ENCODE results near the gene CMTM7. TPM values are rescaled to one million over a fixed set of nuclear protein-coding genes. Genes with fewer than 3 reads are reported as not detected.

Gene CMTM7
- total and polyA plus RNA-seq, 2 of the 8 experiments (the other 6 are each of a cell fraction or from before 2014, with no cell fraction given) = 33.3 to 65.8 TPM

DNA sequence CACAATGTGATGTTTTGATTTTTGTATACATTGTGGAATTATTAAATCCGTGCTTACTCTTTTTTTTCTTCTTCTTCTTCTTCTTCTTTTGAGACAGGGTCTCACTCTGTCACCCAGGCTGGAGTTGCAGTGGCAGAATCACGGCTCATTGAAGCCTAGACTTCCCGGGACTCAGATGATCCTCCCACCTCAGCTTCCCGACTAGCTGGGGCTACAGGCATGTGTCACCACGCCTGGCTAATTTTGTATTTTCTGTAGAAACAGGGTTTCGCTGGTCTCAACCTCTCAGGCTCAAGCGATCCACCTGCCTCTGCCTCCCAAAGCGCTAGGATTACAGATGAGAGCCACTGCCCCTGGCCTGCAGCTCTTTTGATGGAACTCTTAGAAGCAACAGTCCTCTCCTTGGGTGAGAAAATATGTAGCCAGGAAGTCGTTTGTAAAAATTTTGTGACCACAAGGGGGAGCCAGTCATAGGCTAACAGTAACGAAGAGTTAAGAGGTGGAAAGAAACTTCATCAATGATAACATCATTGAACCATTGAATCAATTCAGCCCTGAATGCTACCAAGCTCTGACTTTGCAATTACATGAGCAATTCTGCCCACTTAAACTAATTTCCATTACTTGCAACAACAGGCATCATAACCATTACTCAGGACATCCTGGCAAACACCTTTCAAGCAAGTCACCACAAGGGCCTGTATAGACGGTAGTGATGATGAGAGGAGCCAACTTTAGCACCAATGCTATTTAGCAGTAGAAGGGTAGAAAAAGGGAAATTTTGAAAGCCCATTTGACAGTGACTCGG, 16.7 kb upstream of the CMTM7 start:
- POLR2A ChIA-PET (ENCODE audit: partially characterized antibody) = interaction anchor here (0.6 to 1.4 kb wide), 6 partner anchors 14 to 217 kb away, joined by 3 to 6 read pairs (median 4); partner anchors contain the start of gene CMTM7
- H3K4ac ChIP-seq (replicated peaks; ENCODE audit: insufficient read length, low read depth, low read length) = no peak overlapping the region
- DNase-seq (ENCODE audit: low read depth in 1 of 2, low spot score in 2 of 2) (peak in 1 of 2 experiments; percentile 82), FAIRE-seq (peak; percentile 82)
- CTCF ChIA-PET (ENCODE audit: partially characterized antibody) = interaction anchor here (0.6 to 7.3 kb wide), 50 partner anchors 8 to 574 kb away, joined by 3 to 121 read pairs (median 4); partner anchors contain the start of gene CMTM7
- H3K56ac ChIP-seq (replicated peaks; ENCODE audit: insufficient read length, low read depth, low read length) = no peak overlapping the region
- no peaks in the 10 kb centered on the region for H3K4me1 ChIP-seq (replicated peaks in 1 of 4; ENCODE audit: control insufficient read depth in 3 of 4, insufficient read depth in 4 of 4, low read length in 3 of 4)
- H4K8ac ChIP-seq (ENCODE audit: extremely low read depth, insufficient read depth, low read length) = no peak overlapping the region
- H2AFZ ChIP-seq (ENCODE audit: low read length) = no peak overlapping the region
- H3K18ac ChIP-seq (ENCODE audit: extremely low read depth, low read length) = no peak overlapping the region
- H2BK12ac ChIP-seq (ENCODE audit: low read depth, low read length) = no peak overlapping the region
- H4K5ac ChIP-seq (ENCODE audit: insufficient read length, low read depth, low read length) = no peak overlapping the region
- H3K14ac ChIP-seq (ENCODE audit: insufficient read length) = no peak overlapping the region
- H2AK5ac ChIP-seq (ENCODE audit: low read depth, low read length) = no peak overlapping the region
- no peaks in the 10 kb centered on the region for H3K36me3 ChIP-seq (ENCODE audit: control insufficient read depth in 2 of 4, insufficient read depth in 4 of 4, low read length in 3 of 4)
- H3K9ac ChIP-seq (replicated peaks in 1 of 4; ENCODE audit: extremely low read depth in 1 of 4, low read depth in 3 of 4, low read length in 3 of 4) = no peak overlapping the region
- no peak overlapping the region for H3K27ac ChIP-seq (ENCODE audit: low read depth, low read length)
- H4K91ac ChIP-seq (replicated peaks; ENCODE audit: insufficient read length, low read length) = no peak overlapping the region
- 55% methylated on average over 12 of the region's 12 CpGs; no CpG with 5 or more reads in 1 of the 2 experiments for WGBS, 2 experiments (ENCODE audit: extremely low coverage in 1 of 2, insufficient coverage in 1 of 2, insufficient read length in 1 of 2, insufficient replicate concordance in 2 of 2, low coverage in 1 of 2, low lambda C conversion rate in 2 of 2, missing lambda C conversion rate in 1 of 2)
- no peak overlapping the region for H2BK20ac ChIP-seq (ENCODE audit: low read length)
- no peaks in the 10 kb centered on the region for H3K9me3 ChIP-seq (ENCODE audit: insufficient read depth in 2 of 2, low read depth in 1 of 2, low read length in 1 of 2)
- H3K23ac ChIP-seq (ENCODE audit: insufficient read length) = no peak overlapping the region
- no peak overlapping the region for H2BK120ac ChIP-seq (replicated peaks; ENCODE audit: low read depth, low read length)
- H3K23me2 ChIP-seq (ENCODE audit: low read depth, low read length) = no peaks in the 10 kb centered on the region
- no peak overlapping the region for H3K4me2 ChIP-seq (ENCODE audit: insufficient read depth in 1 of 2, low read depth in 2 of 2, low read length in 2 of 2)
- no peaks in the 10 kb centered on the region for H3K79me2 ChIP-seq (ENCODE audit: control insufficient read depth in 1 of 2, insufficient read depth in 2 of 2, low read length in 2 of 2)
- H2BK5ac ChIP-seq (ENCODE audit: low read depth, low read length) = no peak overlapping the region
- no peak overlapping the region for H3K4me3 ChIP-seq (ENCODE audit: extremely low read depth in 1 of 4, insufficient read depth in 2 of 4, low read depth in 3 of 4, low read length in 4 of 4)
- no peak overlapping the region for H2BK15ac ChIP-seq (ENCODE audit: low read length)
- H3K27me3 ChIP-seq (replicated peaks in 1 of 4; ENCODE audit: control insufficient read depth in 3 of 4, extremely low read depth in 1 of 4, insufficient read depth in 3 of 4, low read length in 3 of 4) = no peaks in the 10 kb centered on the region
- no peaks in the 10 kb centered on the region for H3K79me1 ChIP-seq (ENCODE audit: low read depth, low read length)
- no peaks in the 10 kb centered on the region for H4K20me1 ChIP-seq (replicated peaks in 1 of 2; ENCODE audit: control insufficient read depth in 1 of 2, insufficient read depth in 2 of 2, low read length in 2 of 2)
- TF ChIP-seq CHD1 (IDR thresholded peaks at IDR 0.05; ENCODE audit: low read depth, low read length) (no peak), HDAC6 (IDR thresholded peaks at IDR 0.05; ENCODE audit: low read depth, low read length) (no peak), SP1 (IDR thresholded peaks at IDR 0.05; ENCODE audit: low read depth, low read length) (no peak), ASH2L (IDR thresholded peaks at IDR 0.05; ENCODE audit: low read length) (no peak), CBX5 (IDR thresholded peaks at IDR 0.05; ENCODE audit: low read depth, low read length) (no peak), RAD21 (IDR thresholded peaks at IDR 0.05 in 1 of 2, conservative IDR thresholded peaks at IDR 0.05 in 1 of 2; ENCODE audit: low read depth in 2 of 2, low read length in 2 of 2) (peak; percentile 57 to 71), CTCF (IDR thresholded peaks at IDR 0.05; ENCODE audit: control extremely low read depth in 1 of 3, insufficient read depth in 1 of 3, low read depth in 1 of 3, low read length in 3 of 3) (peak in 2 of 3 experiments; percentile 64 to 72; a peak in 3 of 4 replicates), GTF2F1 (IDR thresholded peaks at IDR 0.05; ENCODE audit: borderline replicate concordance, low read depth, low read length) (no peak)
